ENCODE results near the gene USP22. TPM values are rescaled to one million over a fixed set of nuclear protein-coding genes. Genes with fewer than 3 reads are reported as not detected.

Gene USP22
- total and polyA plus RNA-seq, 2 donors (not counting 1 experiment from before 2014, with no cell fraction given) = 235 TPM

DNA sequence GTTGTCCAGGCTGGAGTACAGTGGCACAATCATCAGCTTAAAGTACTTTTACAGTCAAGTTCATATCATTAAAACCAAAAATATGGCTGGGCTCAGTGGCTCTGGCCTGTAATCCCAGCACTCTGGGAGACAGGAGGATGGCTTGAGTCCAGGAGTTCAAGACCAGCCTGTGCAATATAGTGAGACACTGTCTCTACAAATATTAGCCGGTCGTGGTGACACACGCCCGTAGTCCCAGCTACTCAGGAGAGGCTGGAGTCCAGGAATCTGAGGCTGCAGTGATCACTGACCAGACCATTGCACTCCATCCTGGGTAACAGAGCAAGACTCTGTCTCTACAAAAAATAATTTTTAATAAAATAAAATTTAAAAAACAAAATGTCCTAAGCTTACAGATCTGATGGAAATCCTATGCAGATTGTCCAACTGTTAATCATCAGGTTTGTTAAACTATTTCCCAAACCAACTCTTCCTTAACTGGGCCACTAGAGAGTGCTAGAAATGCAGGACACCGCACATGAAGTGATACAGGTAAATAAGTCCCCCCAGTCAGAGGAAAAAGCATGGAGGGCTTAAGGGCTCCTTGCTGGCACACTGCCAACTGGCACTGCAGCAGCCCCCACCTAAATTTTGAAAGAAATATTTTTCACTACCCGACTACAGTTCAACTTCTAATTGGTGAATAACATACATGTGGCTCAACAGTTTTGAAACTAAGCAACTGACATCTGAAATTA, 2.8 kb downstream of the USP22 start:
- Histone ChIP-seq H3K4me2 (ENCODE audit: extremely low read depth, insufficient read depth, low read length) (peak overlapping the region; percentile 49), H2AFZ (ENCODE audit: low read length) (no peak overlapping the region), H3K9me3 (ENCODE audit: control insufficient read depth, insufficient read depth, low read depth, low read length) (no peaks in the 10 kb centered on the region), H3K4me1 (ENCODE audit: control insufficient read depth, extremely low read depth, insufficient read depth, low read length) (peaks cover 14% of the 10 kb centered on the region), H3K27ac (ENCODE audit: insufficient read depth, low read length) (peak overlapping the region; percentile 98), H3K36me3 (ENCODE audit: control insufficient read depth, insufficient read depth, low read length) (peaks cover 3% of the 10 kb centered on the region), H3K4me3 (replicated peaks in 1 of 4; ENCODE audit: control extremely low read depth in 1 of 4, insufficient read depth in 1 of 4, low read depth in 3 of 4, low read length in 4 of 4) (peak overlapping the region; percentile 75 to 88 (median 84)), H3K27me3 (ENCODE audit: control insufficient read depth, insufficient read depth, low read length) (no peaks in the 10 kb centered on the region), H3K79me2 (ENCODE audit: control insufficient read depth, insufficient read depth, low read length) (peaks cover 74% of the 10 kb centered on the region), H4K20me1 (ENCODE audit: control insufficient read depth, extremely low read depth, insufficient read depth, low read length) (peaks cover 16% of the 10 kb centered on the region), H3K9ac (ENCODE audit: insufficient read depth, low read length) (no peak overlapping the region)
- peak; percentile 48 to 60 for DNase-seq (ENCODE audit: low read depth in 2 of 2)
- TF ChIP-seq EZH2 (IDR thresholded peaks at IDR 0.05; ENCODE audit: low read length, missing control alignments) = no peak
- TF ChIP-seq, protein P1, sequence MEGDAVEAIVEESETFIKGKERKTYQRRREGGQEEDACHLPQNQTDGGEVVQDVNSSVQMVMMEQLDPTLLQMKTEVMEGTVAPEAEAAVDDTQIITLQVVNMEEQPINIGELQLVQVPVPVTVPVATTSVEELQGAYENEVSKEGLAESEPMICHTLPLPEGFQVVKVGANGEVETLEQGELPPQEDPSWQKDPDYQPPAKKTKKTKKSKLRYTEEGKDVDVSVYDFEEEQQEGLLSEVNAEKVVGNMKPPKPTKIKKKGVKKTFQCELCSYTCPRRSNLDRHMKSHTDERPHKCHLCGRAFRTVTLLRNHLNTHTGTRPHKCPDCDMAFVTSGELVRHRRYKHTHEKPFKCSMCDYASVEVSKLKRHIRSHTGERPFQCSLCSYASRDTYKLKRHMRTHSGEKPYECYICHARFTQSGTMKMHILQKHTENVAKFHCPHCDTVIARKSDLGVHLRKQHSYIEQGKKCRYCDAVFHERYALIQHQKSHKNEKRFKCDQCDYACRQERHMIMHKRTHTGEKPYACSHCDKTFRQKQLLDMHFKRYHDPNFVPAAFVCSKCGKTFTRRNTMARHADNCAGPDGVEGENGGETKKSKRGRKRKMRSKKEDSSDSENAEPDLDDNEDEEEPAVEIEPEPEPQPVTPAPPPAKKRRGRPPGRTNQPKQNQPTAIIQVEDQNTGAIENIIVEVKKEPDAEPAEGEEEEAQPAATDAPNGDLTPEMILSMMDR (conservative IDR thresholded peaks at IDR 0.05 in 1 of 2, IDR thresholded peaks at IDR 0.05 in 1 of 2; ENCODE audit: low read depth in 1 of 2, low read length in 2 of 2) = peak; percentile 36 to 49

DNA sequence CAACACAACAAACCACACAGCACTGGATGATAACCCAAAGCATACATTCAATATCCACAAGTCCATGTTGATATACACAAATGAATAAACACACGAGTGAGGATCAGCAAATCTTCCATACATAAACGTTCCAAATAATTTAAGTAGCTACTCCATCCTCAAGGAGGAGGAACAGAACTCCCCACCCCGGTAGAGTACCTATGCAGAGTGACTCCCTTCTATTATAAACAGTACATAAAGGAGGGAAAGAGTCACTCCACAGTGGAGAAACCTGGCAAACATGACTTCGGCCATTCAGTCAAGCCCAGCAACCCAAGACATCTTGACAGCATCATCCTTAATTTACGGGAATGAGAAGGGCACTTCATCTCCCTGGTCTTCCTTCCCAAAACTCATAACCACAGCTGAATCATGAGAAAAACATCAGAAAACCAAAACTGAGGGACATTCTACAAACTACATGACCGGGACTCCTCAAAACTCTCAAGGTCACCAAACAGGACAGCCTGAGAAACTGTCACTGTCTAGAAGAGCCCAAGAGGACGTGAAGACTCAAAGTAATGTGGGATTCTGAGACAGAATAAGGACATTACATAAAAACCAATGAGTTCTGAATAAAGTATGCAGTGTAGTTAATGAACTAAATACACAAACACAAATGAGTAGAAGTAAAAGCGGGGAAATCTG, 5.6 kb downstream of the USP22 start:
- H3K79me2 ChIP-seq (ENCODE audit: control insufficient read depth, insufficient read depth, low read length) = peaks cover 97% of the 10 kb centered on the region
- DNase-seq (ENCODE audit: low read depth in 2 of 2) = no peak
- H3K27ac ChIP-seq (ENCODE audit: insufficient read depth, low read length) = peak overlapping the region; percentile 2
- no peaks in the 10 kb centered on the region for H3K9me3 ChIP-seq (ENCODE audit: control insufficient read depth, insufficient read depth, low read depth, low read length)
- H3K36me3 ChIP-seq (ENCODE audit: control insufficient read depth, insufficient read depth, low read length) = peaks cover 3% of the 10 kb centered on the region
- no peak overlapping the region for H3K9ac ChIP-seq (ENCODE audit: insufficient read depth, low read length)
- peaks cover 26% of the 10 kb centered on the region for H4K20me1 ChIP-seq (ENCODE audit: control insufficient read depth, extremely low read depth, insufficient read depth, low read length)
- H3K4me2 ChIP-seq (ENCODE audit: extremely low read depth, insufficient read depth, low read length) = peak overlapping the region; percentile 41
- peak overlapping the region in 2 of 4 experiments; percentile 5 to 8 for H3K4me3 ChIP-seq (replicated peaks in 1 of 4; ENCODE audit: control extremely low read depth in 1 of 4, insufficient read depth in 1 of 4, low read depth in 3 of 4, low read length in 4 of 4)
- no peak for TF ChIP-seq EZH2 (IDR thresholded peaks at IDR 0.05; ENCODE audit: low read length, missing control alignments)
- TF ChIP-seq, protein P1 (conservative IDR thresholded peaks at IDR 0.05 in 1 of 2, IDR thresholded peaks at IDR 0.05 in 1 of 2; ENCODE audit: low read depth in 1 of 2, low read length in 2 of 2) = no peak
- no peak overlapping the region for H2AFZ ChIP-seq (ENCODE audit: low read length)
- H3K27me3 ChIP-seq (ENCODE audit: control insufficient read depth, insufficient read depth, low read length) = no peaks in the 10 kb centered on the region
- peaks cover 22% of the 10 kb centered on the region for H3K4me1 ChIP-seq (ENCODE audit: control insufficient read depth, extremely low read depth, insufficient read depth, low read length)

DNA sequence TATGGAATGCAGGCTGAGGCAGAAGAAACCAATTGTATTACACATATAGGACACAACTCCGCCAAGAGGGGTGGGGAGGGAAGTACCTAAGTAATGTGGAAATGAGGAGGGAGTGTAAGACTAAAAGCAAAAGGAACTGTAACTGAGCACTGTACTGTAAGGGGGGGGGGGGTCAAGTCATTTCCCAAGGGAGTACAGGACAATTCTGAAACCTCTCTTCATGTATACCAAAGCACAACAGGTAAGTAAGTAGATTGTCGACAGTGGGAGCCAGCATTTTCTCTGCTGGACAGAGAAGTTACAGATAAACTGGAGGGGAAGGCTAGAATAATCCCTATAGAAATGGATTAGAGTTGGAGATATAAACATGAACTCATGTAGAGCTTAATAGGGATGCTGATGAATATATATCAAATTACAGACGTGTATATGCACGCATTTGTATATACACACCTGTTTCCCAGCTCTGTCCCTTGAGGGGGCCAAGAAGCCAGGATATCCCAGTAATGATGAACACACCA, 6.4 kb downstream of the USP22 start:
- H3K27ac ChIP-seq (ENCODE audit: insufficient read depth, low read length) = peak overlapping the region; percentile 2
- no peaks in the 10 kb centered on the region for H3K9me3 ChIP-seq (ENCODE audit: control insufficient read depth, insufficient read depth, low read depth, low read length)
- no peak overlapping the region for H2AFZ ChIP-seq (ENCODE audit: low read length)
- H3K4me1 ChIP-seq (ENCODE audit: control insufficient read depth, extremely low read depth, insufficient read depth, low read length) = peaks cover 24% of the 10 kb centered on the region
- H3K4me2 ChIP-seq (ENCODE audit: extremely low read depth, insufficient read depth, low read length) = peak overlapping the region; percentile 6
- TF ChIP-seq, protein P1 (conservative IDR thresholded peaks at IDR 0.05 in 1 of 2, IDR thresholded peaks at IDR 0.05 in 1 of 2; ENCODE audit: low read depth in 1 of 2, low read length in 2 of 2) = no peak
- no peak for TF ChIP-seq EZH2 (IDR thresholded peaks at IDR 0.05; ENCODE audit: low read length, missing control alignments)
- H3K27me3 ChIP-seq (ENCODE audit: control insufficient read depth, insufficient read depth, low read length) = no peaks in the 10 kb centered on the region
- peaks cover 25% of the 10 kb centered on the region for H4K20me1 ChIP-seq (ENCODE audit: control insufficient read depth, extremely low read depth, insufficient read depth, low read length)
- no peak overlapping the region for H3K9ac ChIP-seq (ENCODE audit: insufficient read depth, low read length)
- H3K36me3 ChIP-seq (ENCODE audit: control insufficient read depth, insufficient read depth, low read length) = peaks cover 3% of the 10 kb centered on the region
- DNase-seq (ENCODE audit: low read depth in 2 of 2) = peak in 1 of 2 donors; percentile 49
- peaks cover 97% of the 10 kb centered on the region for H3K79me2 ChIP-seq (ENCODE audit: control insufficient read depth, insufficient read depth, low read length)
- H3K4me3 ChIP-seq (replicated peaks in 1 of 4; ENCODE audit: control extremely low read depth in 1 of 4, insufficient read depth in 1 of 4, low read depth in 3 of 4, low read length in 4 of 4) = peak overlapping the region in 2 of 4 experiments; percentile 5 to 14
